Stimulated activated CD8-positive, alpha-beta memory T cell treated with anti-CD3 and anti-CD28 coated beads, Interleukin-7, amount 100 ng/mL, for 1 hour (primary cell): Measurements from ENCODE around the gene CFP.
"Not testable (repeated sequence)": the region's sequence is repeated elsewhere in the genome, so short reads cannot be mapped to it uniquely, and the experiment has no call there.

Source experiments
- DNase-seq, 2 donors: peaks; one replicate each; pipeline ENCODE4 v3.0.0-alpha.2; 2020; ENCODE audit warnings: low read depth in 2 of 2

CFP gene

GRCh38 chrX:47629419-47630200, at the start of gene CFP:
TSS of gene CFP (minus strand) at chrX:47629930. CDS start at chrX:47629844, 86 bp downstream.
- DNase-seq, result no peak

DNA sequence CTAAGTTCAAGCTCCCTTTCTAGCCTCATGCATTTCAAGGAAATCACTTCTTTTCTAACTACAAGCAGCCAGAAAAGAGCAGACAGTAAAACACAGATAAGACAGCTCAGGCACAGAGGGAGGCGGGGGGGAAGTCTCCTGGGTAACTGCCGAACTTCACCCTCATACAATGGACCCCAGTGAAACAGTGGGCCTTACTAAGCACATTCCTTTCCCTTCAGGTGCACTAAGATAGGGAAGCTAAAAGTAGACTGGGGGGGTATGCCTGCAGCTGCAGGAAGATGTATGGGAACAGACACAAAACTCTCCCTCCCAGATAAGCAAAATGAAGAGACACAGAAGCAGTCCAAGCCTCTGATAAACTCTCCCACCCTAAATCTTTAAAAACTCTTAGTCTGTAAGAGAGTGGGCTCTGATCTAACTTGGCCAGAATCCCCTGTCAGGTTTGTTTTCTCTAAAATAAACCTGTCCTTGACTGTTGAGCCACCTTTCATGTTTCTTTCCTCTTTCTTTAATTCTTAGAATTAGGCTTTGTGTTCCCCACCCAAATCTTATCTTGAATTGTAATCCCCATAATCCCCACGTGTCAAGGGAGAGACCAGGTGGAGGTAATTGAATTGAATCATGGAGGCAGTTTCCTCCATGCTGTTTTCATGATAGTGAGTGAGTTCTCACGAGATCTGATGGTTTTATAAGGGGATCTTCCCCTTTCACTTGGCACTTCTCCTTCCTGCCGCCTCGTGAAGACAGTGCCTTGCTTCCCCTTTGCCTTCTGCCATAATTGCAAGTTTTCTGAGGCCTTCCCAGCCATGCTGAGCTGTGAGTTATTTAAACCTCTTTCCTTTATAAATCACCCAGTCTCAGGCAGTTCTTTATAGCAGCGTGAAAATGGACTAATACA, 46.5 kb upstream of the CFP start:
- not testable (repeated sequence) for DNase-seq

GRCh38 chrX:47674776-47675175, 45.0 kb upstream of the CFP start:
- no peak for DNase-seq

GRCh38 chrX:47665797-47666196, 36.1 kb upstream of the CFP start:
- not testable (repeated sequence) for DNase-seq

GRCh38 chrX:47664737-47665136, 35.0 kb upstream of the CFP start:
- no peak for DNase-seq

DNA sequence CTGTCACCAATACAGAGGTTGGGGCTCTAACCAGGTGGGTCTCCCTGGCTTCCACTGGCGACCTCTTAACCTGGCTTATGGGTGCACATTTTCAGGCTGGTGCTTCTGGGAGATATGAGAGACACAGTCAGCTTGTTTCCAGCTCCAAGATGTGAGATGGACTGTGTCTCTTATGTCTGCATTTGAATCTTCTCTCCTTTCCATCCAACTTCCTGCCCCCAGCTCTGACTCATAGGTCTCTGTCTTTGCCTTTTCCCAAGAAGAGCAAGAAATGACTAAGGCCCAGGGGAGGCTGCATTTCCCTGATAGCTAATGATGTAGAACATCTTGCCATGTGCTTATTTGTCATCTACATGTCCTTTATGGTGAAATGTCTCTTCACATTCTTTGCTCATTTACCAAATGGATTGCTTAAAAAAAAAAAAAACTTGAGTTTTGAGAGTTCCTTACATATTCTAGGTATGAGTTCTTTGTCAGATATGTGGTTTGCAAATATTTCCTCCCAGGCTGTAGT, 32.5 kb upstream of the CFP start:
- no peak for DNase-seq

DNA sequence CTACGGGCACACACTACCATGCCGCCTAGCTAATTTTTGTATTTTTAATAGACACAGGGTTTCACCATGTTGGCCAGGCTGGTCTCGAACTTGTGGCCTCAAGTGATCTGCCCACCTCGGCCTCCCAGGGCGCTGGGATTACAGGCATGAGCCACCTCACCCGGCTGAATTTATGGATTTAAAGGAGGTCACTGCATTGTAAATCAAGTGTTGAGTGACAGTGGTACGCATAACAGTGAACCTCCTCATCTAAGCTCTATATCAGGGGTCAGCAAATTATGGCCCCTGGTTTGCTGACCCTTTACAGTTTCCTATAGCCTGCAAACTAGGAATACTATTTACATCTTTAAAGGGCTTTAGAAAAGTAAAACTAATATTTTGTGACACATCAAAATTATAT, 31.8 kb upstream of the CFP start:
- no peak for DNase-seq

DNA sequence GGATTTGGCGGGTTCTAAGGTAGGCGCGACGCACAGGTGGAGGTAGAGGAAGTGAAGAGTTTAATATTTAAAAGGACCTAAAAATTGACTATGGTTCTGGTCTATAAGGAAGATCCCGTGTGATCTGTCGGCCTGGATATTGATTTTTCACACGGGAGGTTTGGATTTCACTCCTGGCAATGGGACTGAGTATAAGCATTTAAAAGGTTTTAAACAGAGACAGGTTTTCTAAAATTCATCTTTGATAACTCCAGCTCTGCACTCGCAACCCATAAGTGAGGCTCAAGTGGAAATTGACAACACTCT, 29.6 kb upstream of the CFP start:
- DNase-seq, result no peak

- DNase-seq, result peak; percentile 74 to 77
These were observed 29.1 kb upstream of the CFP start, which contains the start of gene UXT for GRCh38 chrX:47658684-47659420. TSS of gene UXT (minus strand) at chrX:47659180. CDS start at chrX:47658927, 253 bp downstream.

GRCh38 chrX:47658301-47658683, 28.6 kb upstream of the CFP start:
- no peak for DNase-seq

GRCh38 chrX:47651043-47651905, 21.5 kb upstream of the CFP start:
- DNase-seq, result no peak

GRCh38 chrX:47650164-47651042, 20.7 kb upstream of the CFP start, which contains the start of gene ELK1:
TSS of gene ELK1 (minus strand) at chrX:47650563. CDS start at chrX:47641441, 9,122 bp downstream.
- peak; percentile 63 to 68 for DNase-seq

DNA sequence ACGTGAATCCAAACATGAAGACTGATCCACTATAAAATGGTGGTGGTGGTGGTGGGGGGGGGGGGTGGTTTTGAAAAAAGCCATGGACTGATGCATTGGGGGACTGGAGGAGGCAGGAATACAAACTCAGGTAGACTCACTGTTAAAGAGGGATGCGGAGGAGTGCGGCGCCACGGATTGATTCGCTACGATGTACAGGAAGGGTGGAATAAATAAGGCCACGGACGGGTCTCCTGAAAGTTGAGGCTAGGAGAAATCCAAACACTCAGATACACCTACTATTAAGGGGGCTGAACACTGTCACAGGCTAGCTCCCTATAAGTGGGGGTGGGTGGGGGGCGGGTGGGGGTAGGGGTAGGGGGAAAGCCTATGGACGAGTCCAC, 20.0 kb upstream of the CFP start:
- no peak for DNase-seq

GRCh38 chrX:47649271-47649670, 19.5 kb upstream of the CFP start:
- DNase-seq, result no peak

- DNase-seq, result no peak
These were observed 18.6 kb upstream of the CFP start for GRCh38 chrX:47648376-47648775.

- no peak for DNase-seq
These were observed 16.9 kb upstream of the CFP start for GRCh38 chrX:47646636-47647035.

DNA sequence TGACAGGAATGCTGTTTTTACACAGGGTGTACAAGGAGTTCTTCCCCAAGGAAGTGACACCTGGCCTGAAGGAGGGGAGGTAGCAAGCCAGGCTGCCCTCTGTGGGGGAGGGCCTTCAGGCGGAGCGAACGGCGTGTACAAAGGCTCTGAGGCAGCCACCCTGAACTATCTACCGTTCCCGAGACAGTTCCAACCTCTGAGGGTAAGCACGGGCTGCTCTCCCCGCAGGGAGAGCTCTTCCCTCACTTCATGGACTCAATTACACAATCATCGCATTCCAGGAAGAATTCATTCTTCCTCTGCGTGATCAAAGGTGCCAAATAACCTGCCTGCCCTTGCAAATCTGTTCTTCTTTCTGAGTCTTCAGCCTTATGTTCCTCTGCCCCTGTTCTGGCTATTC, 15.8 kb upstream of the CFP start:
- DNase-seq, result no peak

- DNase-seq, result no peak
These were observed 14.9 kb upstream of the CFP start for GRCh38 chrX:47644557-47645091.

DNA sequence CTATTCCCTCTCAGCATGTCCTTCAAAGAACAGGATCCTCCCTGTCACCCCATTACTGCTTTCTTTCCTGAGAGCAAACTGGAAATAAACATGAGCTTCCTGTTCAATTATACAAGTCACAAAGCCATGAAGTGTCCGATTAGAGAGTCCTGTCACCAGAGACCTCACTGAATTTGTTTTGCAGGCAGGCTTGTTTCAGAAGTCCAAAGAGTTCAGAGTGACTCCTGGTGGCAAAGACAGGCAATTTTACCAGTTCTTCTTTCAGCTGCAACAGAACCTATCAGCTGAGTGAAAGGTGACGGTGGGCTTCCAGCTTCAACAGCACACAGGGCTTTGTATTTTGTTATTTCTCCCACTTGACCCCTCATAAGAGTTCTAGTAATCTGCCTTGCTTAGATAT, 14.2 kb upstream of the CFP start:
- no peak for DNase-seq

DNA sequence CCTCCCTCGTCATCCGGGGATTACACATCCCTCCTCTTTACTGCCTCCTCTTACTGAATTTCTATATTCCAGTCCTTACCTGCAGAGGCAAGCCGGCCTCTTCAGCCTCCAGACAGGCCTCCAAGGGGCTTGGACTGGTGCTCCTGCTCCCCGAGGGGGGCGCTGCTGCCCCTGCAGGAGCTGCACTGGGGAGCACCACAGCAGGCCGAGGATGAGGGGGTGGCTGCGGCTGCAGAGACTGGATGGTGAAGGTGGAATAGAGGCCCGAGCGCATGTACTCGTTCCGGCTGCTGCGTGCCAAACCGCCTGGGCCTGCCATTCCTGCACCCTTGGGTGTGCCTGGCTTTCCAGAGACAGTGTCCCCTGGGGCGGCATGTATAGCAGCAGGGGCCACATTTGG, 9.1 kb upstream of the CFP start:
- no peak for DNase-seq
